CD4-positive, alpha-beta T cell treated with Interleukin-17A for 1 hour (primary cell): ENCODE data around the gene METAP1D.

Source experiments
- DNase-seq: peaks from one replicate; pipeline ENCODE4 v3.0.0-alpha.2; 2020

The METAP1D gene

GRCh38 chr2:172093416-172094293, 93.9 kb downstream of the METAP1D start:
- DNase-seq: peak; percentile 15

DNA sequence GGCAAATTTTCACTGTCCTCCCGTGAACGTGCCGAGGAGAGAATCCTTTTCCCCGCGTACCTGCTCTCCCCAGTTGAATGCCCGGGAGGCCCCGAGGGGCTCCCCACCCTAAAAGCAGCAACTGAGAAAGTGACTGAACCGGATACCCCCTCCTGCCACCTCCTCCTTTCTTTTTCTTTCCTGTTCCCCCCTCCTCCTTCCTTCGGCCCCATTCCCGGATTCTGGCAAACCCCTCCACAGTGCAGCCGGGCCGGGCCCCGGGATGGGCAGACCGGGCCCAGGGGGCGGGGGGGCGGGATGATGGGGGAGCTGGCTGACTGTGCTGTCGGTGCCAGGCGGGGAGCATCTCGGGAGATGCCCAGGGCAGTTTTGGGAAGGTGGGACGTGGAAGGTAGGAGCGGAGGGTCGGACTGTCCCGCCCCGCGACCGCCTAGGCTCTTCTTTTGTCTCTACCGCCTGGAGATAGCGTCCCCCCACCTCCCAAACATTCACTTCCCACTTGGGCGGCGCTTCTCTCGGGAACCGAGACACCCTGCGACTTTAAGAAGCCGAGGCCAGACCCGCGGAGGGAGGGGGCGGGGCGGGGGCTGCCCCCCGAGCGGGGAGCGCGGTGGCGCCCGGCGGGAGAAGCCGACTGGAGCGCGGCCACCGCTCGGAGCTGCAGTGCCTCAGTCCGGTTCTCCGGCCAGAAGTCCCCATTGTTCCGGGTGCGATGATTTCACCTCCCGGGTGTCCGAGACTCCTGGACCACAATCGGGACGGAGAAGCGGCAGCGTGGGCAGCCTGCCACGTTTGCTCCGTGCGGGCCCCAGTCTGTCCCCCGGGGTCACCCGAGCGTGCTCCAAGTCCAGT, 94.8 kb downstream of the METAP1D start:
- DNase-seq: no peak

DNA sequence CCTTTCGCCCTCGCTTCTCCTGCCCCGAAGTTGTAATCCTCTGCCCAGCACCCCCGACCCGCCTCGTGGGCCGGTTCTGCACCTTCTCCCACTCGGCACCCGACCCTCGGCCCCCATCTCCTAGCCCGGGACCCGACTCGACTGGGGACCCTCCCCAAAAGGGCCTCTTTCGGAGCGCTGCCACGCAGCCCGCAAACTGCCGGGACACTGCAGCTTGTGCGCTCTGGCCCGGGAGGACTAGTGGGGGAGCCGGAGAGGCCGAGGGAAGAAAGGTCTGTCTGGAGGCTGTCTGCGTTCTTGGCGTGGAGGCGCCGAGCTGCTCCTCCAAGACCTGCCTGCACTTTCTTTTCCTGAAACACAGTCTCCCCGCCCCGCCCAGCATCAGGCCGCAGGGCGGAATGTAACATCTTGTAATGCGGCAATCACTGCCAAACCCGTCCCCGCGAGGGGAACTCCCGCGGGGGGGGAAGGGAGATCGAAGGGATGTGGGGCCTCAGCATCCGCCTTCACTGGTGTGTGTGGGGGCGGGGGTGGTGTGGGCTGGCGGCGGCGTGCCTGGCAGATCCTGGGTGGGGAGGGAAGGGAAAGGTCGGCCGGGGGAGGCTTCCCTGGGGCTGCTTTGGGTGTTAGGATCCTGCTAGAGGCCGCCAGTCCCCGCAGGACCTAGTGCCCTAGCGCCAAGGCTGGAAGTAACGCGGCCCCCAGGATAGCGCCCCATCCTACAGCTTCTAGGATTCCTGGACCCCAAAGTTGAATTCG, 95.6 kb downstream of the METAP1D start:
- peak; percentile 84 for DNase-seq

- peak; percentile 10 for DNase-seq
Observed at GRCh38 chr2:172095905-172096625, 96.3 kb downstream of the METAP1D start.

DNA sequence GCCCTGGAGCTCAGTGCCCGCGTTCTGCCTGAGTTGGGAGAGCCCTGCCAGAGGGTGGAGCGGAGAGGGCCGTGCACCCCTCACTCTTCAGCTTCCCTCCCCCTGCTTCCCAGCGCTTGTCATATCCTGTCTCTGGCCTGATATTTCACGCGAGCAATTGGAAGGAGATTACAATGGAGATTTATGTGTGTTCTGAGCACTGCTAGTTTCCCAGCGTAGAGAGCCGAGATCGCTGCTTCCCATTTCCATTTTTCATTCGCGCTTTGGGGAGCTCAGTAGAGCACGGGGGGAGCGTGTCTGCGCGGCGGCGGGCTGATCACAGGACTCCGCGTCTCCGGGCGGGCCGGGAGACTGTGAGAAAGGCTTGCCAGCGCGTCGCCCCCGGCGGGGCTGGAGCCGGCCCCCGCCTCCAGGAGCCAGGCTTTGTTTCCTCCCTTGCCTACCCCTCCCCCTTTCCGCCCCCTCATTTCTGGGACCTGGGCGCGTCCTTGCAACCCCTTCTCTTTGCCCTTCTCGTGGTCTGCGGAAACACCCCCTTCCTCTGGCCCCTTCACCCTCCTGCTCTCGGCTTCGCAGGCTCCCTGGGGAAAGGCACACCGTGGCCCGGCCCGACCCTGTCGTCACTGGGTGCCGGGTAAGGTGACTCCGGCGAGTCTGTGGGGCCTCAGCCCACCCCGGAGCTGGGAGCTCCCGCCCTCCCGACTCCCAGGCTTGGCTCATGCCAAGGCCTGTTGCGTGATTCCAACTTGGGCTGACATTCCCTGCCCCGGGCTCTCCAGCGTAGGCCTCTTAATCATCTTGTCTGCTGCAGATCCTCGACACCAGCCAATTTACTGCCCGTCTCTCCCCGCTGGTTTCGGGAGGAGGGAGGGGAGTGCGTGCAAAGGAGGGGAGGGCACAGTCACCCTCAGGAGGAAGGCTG, 97.1 kb downstream of the METAP1D start:
- peak; percentile 19 for DNase-seq

DNA sequence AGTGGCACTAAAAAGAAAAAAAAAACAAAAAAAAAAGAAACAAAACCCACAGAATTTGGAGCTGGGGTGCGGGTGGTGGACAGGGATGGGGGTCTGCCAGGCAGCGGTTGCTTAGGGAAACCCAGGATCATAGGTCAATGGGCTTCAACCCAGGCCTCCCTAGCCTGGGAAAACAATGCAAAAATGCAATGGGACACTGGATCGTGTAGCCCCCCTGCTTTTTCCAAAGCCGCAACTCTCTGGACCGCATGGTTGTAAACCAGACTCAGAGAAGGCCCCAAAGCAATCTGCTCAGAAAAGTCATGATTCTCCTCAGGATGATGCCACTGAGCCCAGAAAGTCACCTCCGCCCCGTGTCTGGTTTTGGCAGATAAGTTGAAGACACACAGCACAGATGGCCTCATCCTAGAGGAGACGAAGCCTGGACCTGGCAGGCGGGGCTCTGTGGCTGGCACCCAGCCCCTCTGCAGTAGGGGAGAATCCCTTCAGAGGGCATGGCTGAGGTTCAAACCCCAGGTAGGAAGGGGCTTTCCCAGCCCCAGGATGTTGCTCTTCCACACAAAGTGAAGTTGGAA, 97.9 kb downstream of the METAP1D start:
- peak; percentile 6 for DNase-seq

DNA sequence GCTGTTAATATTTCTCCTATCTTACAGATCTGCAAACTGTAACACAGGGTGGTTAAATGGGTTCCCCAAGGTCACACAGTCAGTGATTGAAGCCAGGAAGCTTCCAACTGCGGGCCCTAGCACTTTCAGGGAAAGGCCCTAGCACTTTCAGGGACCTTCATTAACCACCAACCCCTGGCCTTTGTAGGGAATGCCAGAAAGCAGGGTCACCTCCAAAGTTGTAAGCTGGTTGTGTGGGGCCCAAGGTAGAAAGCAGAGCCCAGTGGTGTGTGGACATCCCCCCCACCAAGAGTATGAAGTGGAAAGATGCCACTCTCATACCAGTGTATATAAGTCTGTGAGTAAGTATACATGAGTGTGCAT, 98.5 kb downstream of the METAP1D start:
- peak; percentile 1 for DNase-seq

GRCh38 chr2:172098650-172099471, 99.1 kb downstream of the METAP1D start:
- DNase-seq: peak; percentile 40

- peak; percentile 11 for DNase-seq
Observed at GRCh38 chr2:172099472-172100079, 99.8 kb downstream of the METAP1D start.

DNA sequence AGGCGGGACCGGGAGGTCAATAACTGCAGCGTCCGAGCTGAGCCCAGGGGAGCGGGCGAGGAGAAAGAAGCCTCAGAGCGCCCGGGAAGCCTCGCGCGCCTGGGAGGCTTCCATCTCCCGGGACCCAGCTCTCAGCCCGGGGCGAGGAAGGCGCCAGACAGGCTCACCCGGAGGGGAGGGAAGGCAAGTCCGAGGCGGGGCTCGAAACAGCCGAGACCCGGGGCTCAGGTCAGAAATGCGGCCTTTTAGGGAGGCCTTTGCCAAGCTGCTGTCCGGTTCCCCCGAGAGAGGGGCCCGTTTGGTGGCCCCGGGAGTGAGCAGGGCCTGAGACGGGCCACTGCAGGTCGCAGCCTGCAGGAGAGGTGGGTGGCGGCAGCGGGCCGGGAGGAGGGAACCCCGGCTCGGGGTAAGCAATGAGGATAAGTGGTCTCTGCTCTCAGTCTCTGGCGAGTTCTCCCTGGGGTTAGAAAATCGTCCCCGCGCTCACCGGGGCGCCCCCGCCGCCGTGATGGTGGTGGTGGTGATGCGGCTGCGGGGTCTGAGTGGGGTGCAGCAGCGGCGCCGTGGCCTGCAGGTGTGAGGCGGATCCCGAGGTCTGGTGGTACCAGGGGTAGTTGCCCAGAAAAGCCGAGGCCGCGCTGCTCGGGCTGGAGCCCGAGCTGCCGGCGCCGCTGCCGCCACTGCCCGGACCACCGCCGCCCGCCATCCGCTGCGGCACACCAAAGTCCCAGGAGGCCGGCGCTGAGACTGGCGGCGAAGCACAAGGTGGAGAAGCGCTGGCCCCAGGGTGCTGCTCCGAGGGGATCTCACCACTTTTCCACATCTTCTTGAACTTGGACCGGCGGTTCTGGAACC, 100.6 kb downstream of the METAP1D start:
- DNase-seq: peak; percentile 9

DNA sequence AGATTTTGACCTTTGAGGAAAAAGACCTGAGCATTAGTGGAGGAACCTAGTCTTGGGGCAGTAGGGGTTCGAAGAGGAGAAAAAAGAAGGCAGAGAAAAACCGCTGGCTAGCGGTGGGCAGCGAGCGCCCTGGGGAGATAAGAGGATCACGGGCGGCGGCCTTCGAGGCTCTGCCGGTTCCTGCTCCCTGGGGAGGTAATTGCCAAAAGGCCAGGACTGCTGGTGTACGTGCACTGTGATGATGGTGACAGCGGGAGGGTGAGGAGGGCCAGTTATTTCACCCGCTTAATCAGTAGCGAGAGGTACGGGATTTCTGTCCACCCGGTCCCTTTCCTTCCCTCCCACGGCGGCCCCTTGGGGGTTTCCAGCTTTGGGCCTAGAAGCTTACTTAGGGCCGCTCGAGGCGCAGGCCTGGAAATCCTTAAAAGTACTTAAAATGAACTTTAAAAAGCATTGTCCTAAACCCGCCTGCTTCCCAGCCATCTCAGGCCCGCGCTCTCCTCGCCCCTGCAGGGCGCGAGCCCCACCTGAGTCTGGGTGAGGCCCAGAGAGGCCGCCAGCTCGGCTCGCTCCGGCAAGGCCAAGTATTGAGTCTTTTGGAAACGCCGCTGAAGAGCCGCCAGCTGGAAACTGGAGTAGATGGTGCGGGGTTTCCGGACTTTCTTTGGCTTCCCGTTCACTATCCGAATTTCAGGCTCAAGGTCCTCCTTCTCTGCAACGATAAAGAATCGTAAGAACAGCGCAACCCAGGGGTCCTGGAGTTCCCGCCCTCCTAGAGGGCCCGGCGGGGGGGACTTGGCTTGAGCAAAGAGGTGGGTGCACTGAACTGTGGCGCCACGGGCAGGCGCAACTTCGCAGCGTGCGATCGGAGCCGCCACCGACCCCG, 101.4 kb downstream of the METAP1D start:
- peak; percentile 34 for DNase-seq

- DNase-seq: no peak
Observed at GRCh38 chr2:172101821-172102390, 102.2 kb downstream of the METAP1D start.

DNA sequence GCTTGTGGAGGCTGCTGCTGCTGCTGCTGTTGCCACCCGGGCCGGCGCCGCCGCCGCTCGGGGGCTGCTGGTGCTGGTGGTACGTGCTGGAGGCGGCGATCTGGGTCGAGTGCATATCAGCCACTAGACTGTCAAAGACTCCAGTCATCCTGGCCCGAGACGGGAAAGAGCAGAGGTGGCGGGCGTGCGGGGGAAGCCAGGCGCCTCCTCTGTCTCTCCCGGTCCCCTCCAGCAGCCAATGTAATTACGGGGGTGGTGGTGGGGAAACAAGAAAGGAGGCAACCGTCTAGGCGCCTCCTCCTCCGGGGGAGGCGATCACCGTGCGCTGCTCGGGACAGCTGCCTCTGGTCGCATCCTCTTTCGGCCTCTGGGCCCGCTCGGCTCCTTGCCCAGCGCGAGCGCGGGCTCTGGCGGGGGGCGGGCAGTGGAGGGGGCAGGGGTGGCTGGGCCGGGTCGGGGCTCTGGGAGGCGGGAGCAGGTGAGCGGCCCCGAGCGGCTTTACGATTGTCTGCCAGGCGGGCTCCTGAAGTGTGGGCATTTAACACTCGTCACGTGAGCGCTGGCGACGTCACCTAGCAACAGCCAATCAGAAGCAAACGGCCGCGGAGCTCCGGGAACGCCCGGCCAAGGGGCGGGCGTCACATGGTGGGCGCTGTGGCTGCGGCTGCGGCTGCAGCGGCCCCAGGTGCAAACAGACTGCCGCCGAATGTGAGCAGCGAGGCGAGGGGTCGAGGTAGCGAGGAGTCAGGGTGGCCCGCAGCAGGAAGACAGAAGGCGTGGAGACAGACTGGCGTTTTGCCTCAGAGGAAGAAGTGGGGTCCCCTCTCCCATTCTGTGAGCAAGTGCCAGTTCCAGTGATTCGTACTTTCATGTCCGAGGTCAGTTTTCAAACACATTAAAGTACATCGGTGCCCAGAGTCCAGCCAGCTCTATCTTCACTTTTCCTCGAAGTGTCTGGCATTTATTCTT, 102.9 kb downstream of the METAP1D start, which contains the start of gene DLX2:
Gene DLX2 (minus strand): TSS at position 510 of the 969 bp plus-strand sequence. CDS start 362 bp downstream, at position 148.
- DNase-seq: peak; percentile 82

DNA sequence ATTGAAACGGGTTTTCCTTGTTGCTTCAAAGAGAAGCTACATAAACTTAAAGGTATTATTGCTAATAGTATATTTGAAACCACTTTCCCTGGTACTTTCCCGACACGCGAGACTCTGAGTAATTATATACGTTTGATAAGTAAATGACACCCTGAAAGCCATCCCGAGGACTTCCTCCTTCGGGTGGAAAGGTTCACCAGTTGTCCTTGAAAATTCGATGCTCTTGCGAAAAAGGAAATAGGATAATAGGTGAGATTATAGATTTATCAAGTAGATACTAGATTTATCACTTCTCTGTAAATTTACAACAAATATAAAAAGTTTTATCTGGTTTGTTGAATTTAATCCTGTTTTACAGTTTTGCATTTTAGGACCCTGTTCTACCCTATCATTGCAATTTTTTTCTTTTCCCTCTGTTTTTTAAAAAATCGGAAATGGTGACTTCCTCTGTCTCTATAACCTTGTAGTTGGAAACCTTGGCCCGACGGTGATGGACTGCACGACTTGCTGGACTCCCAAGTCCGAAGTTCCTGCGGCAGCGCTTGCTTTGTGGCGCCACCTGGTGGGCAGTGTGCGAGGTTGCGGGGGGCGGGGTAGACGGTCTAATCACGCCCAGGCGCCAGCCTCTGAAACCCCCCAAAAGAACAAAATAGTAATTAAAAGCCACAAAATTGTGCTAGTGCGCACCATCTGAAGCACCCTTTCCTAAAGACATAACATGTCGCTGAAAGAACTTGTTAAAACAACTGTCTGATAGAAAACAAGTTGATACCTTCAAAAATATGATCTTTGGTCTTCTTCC, 103.9 kb downstream of the METAP1D start:
- DNase-seq: peak; percentile 75
